ENCODE data around the gene IFT52. TPM values are rescaled to one million over a fixed set of nuclear protein-coding genes. Genes with fewer than 3 reads are reported as not detected.

IFT52 gene
- total RNA-seq, 1 experiment from 2014 or later: 23.0 TPM

DNA sequence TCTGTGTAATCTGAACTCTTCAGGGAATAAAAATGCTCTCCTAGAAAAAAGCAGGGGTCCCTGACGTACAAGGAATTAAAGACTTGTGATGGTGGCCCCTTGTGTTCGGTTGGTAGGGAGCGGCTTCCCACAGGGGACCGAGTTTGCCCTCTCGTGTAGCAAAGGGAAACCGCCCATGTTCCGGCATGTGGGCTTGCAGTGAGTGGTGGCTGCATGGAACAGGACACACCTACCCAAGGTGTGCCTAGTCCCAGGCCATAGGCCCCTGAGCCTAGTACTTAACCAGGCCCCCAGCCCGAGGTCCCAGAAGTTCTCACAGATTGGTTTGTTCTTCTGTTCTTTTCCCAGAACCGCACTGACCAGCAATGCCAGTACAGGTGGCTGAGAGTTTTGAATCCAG lies 91.7 kb downstream of the IFT52 start:
- Histone ChIP-seq H3K27ac (ENCODE audit: low read length) (no peak overlapping the region), H3K4me3 (ENCODE audit: low read length) (no peak overlapping the region), H3K9ac (ENCODE audit: low read length) (no peak overlapping the region), H3K9me3 (ENCODE audit: low read length) (no peaks in the 10 kb centered on the region), H3K79me2 (ENCODE audit: low read length) (no peaks in the 10 kb centered on the region), H3K4me1 (ENCODE audit: insufficient read depth, low read length) (no peaks in the 10 kb centered on the region), H3K4me2 (ENCODE audit: low read length) (no peak overlapping the region), H2AFZ (ENCODE audit: low read length) (no peak overlapping the region), H3K36me3 (ENCODE audit: low read depth, low read length) (peaks cover 19% of the 10 kb centered on the region; the same call in 1 of the 2 replicates), H3F3A (ENCODE audit: low read length, unreplicated experiment) (no peaks in the 10 kb centered on the region), H3K9me2 (replicated peaks; ENCODE audit: low read length) (no peaks in the 10 kb centered on the region), H4K20me1 (ENCODE audit: low read length) (no peaks in the 10 kb centered on the region), H3K27me3 (ENCODE audit: low read length) (no peaks in the 10 kb centered on the region)
- TF ChIP-seq EZH2phosphoT487 (IDR thresholded peaks at IDR 0.05; ENCODE audit: borderline replicate concordance, low read length) (no peak), EZH2 (IDR thresholded peaks at IDR 0.05; ENCODE audit: low read length, unreplicated experiment) (no peak), CTCF (conservative IDR thresholded peaks at IDR 0.05; ENCODE audit: low read depth, low read length) (no peak)
- intact Hi-C loops (cut with micrococcal nuclease): no loop called here
- ATAC-seq: no peak
- no peak for DNase-seq
- no TSS peak for BruUV-seq (replicated peaks)
- ChIA-PET CTCF (no interaction called here), POLR2A (ENCODE audit: unreplicated experiment) (no interaction called here)

DNA sequence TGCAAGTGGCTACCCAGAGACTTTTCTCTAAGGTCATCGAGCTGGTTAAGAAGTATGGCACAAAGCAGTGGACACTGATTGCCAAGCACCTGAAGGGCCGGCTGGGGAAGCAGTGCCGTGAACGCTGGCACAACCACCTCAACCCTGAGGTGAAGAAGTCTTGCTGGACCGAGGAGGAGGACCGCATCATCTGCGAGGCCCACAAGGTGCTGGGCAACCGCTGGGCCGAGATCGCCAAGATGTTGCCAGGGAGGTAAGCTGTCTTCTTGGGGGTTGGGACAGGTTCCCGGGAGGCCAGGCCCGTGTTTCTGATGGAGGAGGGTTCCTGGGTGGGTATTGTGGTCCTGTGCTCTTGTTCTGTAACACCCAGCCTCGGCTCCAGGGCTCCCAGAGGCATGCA lies 96.1 kb downstream of the IFT52 start:
- H3K4me2 ChIP-seq (ENCODE audit: low read length): no peak overlapping the region
- DNase-seq (no peak), ATAC-seq (no peak)
- no peak overlapping the region for H3K4me3 ChIP-seq (ENCODE audit: low read length)
- BruUV-seq (replicated peaks): no TSS peak
- TF ChIP-seq EZH2 (IDR thresholded peaks at IDR 0.05; ENCODE audit: low read length, unreplicated experiment): no peak
- TF ChIP-seq EZH2phosphoT487 (IDR thresholded peaks at IDR 0.05; ENCODE audit: borderline replicate concordance, low read length): no peak
- no peak for TF ChIP-seq CTCF (conservative IDR thresholded peaks at IDR 0.05; ENCODE audit: low read depth, low read length)
- no peaks in the 10 kb centered on the region for H3K9me3 ChIP-seq (ENCODE audit: low read length)
- no peaks in the 10 kb centered on the region for H3K9me2 ChIP-seq (replicated peaks; ENCODE audit: low read length)
- no peak overlapping the region for H3K9ac ChIP-seq (ENCODE audit: low read length)
- H3F3A ChIP-seq (ENCODE audit: low read length, unreplicated experiment): no peaks in the 10 kb centered on the region
- H3K27me3 ChIP-seq (ENCODE audit: low read length): no peaks in the 10 kb centered on the region
- no peak overlapping the region for H3K27ac ChIP-seq (ENCODE audit: low read length)
- no peak overlapping the region for H2AFZ ChIP-seq (ENCODE audit: low read length)
- H4K20me1 ChIP-seq (ENCODE audit: low read length): no peaks in the 10 kb centered on the region
- POLR2A ChIA-PET (ENCODE audit: unreplicated experiment): no interaction called here
- H3K79me2 ChIP-seq (ENCODE audit: low read length): no peaks in the 10 kb centered on the region
- H3K4me1 ChIP-seq (ENCODE audit: insufficient read depth, low read length): no peaks in the 10 kb centered on the region
- peaks cover 25% of the 10 kb centered on the region for H3K36me3 ChIP-seq (ENCODE audit: low read depth, low read length)
- intact Hi-C loops (cut with micrococcal nuclease): no loop called here
- CTCF ChIA-PET: no interaction called here

DNA sequence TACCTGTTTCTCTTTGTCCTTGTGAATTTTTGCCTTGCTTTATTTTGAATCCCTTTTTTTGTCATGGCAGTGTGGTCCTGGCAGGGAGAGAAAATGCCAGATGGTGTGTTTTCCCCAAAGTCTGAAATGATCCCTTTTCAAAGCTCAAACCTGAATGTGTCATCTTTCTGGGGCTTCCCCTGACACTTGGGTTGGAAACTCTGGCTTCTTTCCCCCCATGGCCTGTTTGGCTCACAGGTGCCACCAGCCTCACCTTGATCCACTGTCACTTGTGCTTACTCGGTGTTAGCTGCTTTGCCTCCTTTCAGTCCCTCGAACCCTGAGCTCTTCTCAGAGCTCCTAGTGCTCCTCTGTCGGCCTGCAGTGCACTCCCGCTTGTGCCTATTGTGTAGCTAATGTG lies 98.4 kb downstream of the IFT52 start:
- Histone ChIP-seq H3K4me1 (ENCODE audit: insufficient read depth, low read length) (no peaks in the 10 kb centered on the region), H3K27ac (ENCODE audit: low read length) (no peak overlapping the region), H3K36me3 (ENCODE audit: low read depth, low read length) (peaks cover 25% of the 10 kb centered on the region), H3K9me3 (ENCODE audit: low read length) (no peaks in the 10 kb centered on the region), H3K27me3 (ENCODE audit: low read length) (no peaks in the 10 kb centered on the region), H3K79me2 (ENCODE audit: low read length) (no peaks in the 10 kb centered on the region), H3K9ac (ENCODE audit: low read length) (no peak overlapping the region), H3K9me2 (replicated peaks; ENCODE audit: low read length) (no peaks in the 10 kb centered on the region), H3F3A (ENCODE audit: low read length, unreplicated experiment) (no peaks in the 10 kb centered on the region), H3K4me3 (ENCODE audit: low read length) (no peak overlapping the region), H4K20me1 (ENCODE audit: low read length) (no peaks in the 10 kb centered on the region), H2AFZ (ENCODE audit: low read length) (no peak overlapping the region), H3K4me2 (ENCODE audit: low read length) (no peak overlapping the region)
- BruUV-seq (replicated peaks): no TSS peak
- intact Hi-C loops (cut with micrococcal nuclease): no loop called here
- POLR2A ChIA-PET (ENCODE audit: unreplicated experiment): no interaction called here
- CTCF ChIA-PET: no interaction called here
- DNase-seq (no peak), ATAC-seq (no peak)
- TF ChIP-seq EZH2 (IDR thresholded peaks at IDR 0.05; ENCODE audit: low read length, unreplicated experiment) (no peak), EZH2phosphoT487 (IDR thresholded peaks at IDR 0.05; ENCODE audit: borderline replicate concordance, low read length) (no peak), CTCF (conservative IDR thresholded peaks at IDR 0.05; ENCODE audit: low read depth, low read length) (no peak)

All from PC-3 (cell line).